Activated CD4-positive, alpha-beta T cell treated with anti-CD3 and anti-CD28 coated beads, Interleukin-10, Interleukin-2, amounts not matched to agents 100 ng/mL and 50 ng/mL, durations not matched to agents 16 hours and 8 hours (primary cell): ENCODE measurements around the gene POLR2I.
"Not testable (repeated sequence)": the region's sequence is repeated elsewhere in the genome, so short reads cannot be mapped to it uniquely, and the experiment has no call there.

Experiments
- DNase-seq: peaks from one replicate; pipeline ENCODE4 v3.0.0-alpha.2; 2020

Gene POLR2I

DNA sequence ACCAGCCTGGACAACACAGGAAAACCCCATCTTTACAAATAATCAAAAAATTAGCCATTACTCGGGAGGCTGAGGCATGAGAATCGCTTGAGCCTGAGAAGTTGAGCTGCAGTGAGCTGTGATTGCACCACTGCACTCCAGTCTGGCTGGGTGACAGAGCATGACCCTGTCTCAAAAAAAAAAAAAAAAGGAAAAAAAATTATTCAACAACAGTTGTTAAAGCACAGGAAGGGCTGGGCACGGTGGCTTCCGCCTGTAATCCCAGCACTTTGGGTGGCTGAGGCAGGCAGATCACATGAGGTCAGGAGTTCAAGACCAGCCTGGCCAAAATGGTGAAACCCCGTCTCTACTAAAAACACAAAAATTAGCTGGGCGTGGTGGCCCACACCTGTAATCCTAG, 16.5 kb upstream of the POLR2I start:
- not testable (repeated sequence) for DNase-seq

DNA sequence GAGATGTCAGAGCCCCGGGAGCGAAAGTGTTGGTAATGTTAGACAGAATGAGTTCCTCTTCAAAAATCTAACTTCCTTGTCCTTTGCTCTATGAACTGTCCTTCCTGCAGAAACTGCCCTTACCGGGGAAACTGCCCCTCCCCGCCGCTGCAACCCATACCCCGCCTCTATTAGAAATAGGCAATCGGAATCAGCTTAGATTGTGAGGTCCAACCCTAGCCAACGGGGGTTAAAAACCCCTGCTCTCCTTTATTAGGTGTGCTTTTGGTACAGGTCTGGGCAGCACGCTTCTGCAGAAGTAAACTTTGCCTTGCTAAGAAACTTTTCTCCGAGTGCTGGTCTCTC, 13.7 kb upstream of the POLR2I start:
- DNase-seq = no peak

DNA sequence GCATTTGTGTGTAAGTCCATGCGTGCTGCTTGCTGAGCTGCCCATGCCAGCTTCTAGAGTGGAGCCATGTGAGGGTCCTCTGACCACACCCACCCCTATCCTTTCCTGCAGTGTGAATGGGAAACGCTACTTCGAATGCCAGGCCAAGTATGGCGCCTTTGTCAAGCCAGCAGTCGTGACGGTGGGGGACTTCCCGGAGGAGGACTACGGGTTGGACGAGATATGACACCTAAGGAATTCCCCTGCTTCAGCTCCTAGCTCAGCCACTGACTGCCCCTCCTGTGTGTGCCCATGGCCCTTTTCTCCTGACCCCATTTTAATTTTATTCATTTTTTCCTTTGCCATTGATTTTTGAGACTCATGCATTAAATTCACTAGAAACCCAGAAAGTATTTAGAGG, 10.9 kb upstream of the POLR2I start:
- DNase-seq = peak; percentile 20

DNA sequence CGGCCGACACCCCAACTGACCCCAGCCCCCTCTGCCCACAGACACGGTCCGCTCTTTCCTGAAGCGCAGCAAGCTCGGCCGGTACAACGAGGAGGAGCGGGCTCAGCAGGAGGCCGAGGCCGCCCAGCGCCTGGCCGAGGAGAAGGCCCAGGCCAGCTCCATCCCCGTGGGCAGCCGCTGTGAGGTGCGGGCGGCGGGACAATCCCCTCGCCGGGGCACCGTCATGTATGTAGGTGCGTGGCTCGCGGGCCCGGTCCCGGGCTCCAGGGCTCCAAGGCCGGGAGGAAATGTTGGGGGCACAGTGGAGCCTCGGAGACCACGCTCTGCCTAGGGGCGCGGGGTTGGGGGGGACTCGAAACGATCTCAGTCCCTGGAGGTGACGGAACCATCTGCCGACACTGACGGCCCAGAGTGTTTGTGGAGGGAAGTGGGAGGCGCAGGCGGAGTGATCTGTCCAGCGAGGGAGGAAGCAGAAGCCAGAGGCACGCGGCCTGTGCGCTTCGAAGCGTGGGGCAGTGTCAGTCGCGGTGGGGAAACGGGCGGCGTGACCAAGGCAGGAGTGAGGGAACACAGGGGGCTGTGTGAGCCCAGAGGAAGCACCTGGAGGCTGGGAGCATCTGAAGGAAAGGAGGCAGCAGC, 6.9 kb upstream of the POLR2I start:
- no peak for DNase-seq

DNA sequence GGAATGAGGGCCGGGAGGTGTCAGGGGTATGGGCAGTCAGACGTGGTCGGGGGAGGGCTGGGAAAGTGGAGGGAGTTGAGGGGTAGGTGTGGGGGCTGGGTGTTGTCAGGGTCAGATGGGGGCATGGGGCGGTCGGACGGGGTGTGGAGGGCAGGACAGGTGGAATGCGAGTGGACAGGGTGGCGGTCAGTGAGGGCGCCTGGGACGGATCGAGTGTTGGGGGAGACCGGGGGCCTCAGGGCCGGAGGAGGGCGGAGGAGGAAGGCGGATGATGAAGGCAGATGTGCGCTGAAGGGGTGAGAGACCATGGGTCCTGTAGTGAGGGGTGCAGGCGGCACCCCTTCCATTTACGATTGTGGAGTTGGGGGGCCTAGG, 6.3 kb upstream of the POLR2I start:
- DNase-seq = no peak

DNA sequence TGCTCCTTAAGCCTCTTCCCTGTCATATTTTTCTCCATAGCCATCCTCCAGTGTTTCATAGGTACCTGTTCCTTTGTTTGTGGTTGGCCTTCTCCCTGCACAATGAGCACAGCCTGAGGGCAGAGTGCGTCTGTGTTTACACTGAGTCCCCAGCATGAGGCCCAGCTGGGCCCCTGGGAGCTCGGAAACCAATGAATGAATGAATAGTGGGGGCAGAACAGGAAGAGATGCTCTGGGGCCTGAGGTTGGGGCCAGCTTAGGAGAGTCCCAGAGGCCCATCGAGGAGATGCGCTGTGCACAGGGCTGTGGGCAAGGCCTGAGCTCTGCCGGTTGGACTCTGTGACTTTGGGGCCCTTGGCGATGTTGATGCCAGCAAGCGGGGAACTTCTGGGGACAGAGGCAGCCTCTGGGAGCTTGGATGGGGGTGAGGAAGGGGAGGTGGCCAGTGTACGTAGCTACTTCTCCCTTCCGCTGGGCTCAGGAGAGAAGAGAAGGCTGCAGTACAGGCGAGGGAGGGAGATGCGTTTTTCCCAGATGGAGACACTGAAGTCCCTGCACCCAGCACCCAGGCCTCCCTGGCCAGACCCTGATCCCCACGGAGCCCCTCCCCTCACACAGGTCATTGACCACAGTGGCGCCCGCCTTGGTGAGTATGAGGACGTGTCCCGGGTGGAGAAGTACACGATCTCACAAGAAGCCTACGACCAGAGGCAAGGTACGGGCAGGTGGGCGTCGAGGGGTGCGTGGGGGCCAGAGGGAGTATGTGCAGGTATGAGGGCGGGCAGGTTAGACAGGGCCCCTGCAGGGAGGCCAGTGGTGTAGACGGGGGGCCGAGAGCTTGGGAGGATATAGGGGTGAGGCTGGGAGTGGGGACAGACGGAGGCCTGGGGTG, 5.7 kb upstream of the POLR2I start:
- no peak for DNase-seq

DNA sequence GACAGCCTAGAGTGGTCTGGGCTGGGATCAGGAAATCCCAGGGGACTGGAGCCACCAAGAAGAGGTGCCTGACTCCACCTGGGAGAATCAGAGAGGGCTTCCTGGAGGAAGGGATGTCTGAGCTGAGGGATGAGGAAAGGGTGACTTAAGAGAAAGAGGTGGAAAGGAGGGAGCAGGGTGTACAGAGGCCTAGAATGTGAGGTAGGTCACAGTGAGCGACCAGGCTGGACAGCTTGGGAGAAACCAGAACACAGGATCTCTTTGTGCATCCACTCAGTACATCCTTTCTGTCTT, 1.6 kb upstream of the POLR2I start:
- no peak for DNase-seq

DNA sequence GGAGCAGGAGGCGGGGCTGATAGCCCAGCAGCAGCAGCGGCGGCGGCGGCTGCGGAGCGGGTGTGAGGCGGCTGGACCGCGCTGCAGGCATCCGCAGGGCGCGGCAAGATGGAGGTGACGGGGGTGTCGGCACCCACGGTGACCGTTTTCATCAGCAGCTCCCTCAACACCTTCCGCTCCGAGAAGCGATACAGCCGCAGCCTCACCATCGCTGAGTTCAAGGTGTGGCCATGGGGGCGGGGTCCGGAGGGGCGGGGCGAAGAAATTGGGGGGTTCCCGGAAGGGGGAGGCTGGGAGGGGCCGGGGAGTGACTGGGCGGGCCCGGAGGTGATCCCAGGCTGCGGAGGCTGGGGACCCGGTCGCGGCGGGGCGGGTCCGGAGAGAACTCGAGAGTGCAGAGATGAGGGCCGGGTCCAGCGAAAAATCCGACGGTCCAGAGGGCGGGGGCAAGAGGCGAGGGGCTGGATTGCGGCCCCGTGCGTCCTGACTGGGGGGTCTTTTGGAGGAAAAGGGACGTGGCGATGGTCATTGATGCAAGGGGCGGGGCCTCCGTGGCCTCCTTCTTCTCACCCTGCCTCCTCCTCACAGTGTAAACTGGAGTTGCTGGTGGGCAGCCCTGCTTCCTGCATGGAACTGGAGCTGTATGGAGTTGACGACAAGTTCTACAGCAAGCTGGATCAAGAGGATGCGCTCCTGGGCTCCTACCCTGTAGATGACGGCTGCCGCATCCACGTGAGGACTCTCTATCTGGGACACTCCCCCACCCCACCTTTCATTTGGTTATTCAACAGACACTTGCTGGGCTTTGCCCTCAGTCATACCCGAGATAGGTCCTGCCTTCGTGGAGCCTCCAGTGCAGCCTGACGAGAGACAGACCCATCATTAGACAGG, 1.0 kb upstream of the POLR2I start, which contains the start of gene TBCB:
TBCB (plus strand) TSS at position 16 of the 891 bp plus-strand sequence; CDS start at position 109, 93 bp downstream.
- DNase-seq = no peak

DNA sequence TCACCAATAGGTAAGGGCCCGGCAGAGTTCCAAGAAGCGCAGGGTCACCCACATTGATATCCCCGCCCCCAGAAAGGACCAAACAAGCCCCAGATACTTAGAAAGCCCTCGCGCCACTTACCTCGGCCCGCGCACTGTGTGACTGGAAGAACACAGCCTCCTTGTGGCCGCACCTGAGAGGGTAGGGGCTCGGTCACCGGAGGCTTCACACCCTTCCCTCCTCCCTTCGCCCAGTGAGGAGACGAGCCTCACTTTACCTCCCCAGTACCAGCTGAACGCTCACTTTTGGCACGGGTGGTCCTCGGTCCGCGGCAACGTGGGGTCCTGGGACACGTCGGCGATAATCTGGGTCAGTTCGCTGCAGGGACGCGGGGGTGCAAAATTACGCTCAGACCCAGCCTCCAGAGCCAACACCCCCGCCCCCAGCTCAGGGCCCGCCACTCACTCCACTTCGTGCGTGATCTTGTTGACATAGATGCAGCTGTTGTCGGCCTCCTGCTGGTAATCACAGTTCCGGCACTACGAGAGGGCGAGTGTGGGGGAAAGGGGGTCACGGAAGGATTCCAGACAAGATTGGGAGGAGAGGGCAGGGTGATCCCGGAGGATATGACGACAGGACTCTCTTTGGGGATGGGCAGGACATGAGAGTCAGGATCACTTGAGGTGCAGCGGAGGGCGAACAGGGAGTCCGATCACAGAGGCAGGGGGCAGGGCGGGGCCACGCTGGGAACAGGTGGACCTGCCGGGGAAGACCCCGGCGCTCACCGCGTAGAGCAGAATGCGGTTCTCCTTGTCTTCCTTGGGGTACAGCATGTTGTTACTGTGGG, 568 bp downstream of the POLR2I start:
- DNase-seq = peak; percentile 22

DNA sequence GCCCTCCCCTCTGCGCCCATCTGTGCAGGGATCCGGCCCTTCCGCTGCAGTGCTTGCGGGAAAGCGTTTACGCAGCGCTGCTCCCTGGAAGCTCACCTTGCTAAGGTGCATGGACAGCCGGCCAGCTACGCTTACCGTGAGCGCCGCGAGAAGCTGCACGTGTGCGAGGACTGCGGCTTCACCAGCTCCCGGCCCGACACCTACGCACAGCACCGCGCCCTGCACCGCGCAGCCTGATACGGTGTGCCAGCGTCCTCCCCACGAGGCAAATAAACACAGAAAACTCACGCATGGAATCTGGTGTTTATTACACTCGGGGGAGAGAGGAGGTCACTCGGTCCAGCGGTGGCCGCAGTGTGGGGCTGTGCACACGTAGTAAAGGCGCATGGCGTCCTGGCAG, 1.2 kb downstream of the POLR2I start:
- DNase-seq = no peak

DNA sequence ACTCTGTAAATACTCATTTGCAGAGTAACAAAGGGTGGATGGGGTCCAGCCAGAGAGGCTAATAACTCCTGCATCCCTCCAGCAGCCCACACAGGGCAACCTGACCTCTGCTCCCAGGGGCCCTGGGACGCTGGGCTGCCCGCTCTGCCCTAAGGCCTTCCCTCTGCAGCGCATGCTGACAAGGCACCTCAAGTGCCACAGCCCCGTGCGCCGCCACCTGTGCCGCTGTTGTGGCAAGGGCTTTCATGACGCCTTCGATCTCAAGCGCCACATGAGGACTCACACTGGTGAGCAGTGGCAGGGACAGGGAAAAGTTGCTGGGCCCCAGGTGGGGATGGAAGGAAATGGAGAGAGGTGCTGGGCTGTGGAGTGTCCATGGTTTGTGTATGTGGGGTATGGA, 2.0 kb downstream of the POLR2I start:
- DNase-seq = no peak

DNA sequence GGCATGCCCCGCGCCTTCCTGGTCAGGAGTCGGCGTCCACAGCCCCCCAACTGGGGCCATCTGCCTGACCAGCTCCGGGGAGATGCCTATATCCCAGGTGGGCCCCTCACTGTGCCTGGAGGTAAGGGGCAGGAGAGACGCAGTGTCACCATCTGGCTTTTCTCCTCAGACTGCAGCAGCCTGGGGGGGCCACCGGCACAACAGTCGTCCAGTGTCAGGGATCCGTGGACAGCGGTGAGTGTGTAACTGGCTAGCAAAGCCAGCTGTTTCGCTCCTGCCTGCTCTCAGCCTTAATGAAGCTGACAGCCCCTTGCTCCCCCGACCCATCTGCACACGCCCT, 3.5 kb downstream of the POLR2I start:
- DNase-seq = no peak

DNA sequence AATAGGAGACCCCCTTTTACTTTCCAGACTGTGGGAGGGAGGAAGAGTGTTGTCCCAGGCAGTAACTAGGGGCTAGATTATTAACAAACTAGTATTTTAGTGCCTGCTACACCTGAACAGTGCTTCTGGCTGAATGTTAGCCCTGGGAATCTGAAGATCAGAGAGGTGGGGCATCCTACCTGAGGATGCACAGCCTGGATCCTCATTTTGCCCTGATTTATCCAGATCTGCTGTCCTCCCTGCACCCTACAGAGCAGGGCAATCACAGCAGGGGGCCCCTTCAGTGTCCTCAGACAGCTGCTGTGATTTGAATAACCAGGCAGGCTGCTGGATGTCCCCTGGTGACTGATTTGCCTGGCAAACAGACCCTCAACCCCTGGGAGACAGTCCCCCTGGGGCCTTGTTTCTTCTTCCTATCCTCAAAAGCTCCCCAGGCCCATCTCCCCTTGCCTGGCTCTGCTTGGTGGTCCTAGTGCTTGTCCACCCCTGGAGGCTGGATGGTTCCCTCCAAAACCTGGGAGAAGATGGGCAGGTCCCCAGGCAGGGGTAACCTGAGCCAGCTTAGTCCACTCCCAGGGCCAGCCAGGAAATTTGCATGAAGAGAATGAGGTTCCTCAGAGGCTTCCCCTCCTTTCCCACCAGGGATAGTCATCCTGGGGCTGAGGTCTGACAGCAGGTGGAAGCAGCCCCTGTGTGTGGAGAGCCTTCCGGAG, 4.0 kb downstream of the POLR2I start, which contains the start of gene OVOL3:
OVOL3 (plus strand) TSS at position 657 of the 713 bp plus-strand sequence. CDS start 60 bp downstream, outside the sequence.
- no peak for DNase-seq

DNA sequence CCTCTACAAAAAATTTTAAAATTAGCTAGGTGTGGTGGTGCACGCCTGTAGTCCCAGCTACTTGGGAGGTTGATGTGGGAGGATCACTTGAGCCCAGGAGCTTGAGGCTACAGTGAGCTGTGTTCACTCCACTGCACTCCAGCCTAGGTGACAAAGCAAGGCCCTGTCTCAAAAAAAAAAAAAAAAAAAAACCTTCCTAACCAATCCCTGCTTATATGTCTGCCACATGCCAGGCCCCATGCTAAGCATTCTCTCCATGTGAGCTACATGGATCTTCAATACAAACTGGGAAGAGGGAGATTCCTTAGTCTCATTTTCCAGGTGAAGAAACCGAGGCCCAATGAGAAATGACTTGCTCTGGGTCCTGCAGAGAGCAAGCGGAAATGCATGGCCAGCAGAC, 6.0 kb downstream of the POLR2I start:
- DNase-seq = no peak

DNA sequence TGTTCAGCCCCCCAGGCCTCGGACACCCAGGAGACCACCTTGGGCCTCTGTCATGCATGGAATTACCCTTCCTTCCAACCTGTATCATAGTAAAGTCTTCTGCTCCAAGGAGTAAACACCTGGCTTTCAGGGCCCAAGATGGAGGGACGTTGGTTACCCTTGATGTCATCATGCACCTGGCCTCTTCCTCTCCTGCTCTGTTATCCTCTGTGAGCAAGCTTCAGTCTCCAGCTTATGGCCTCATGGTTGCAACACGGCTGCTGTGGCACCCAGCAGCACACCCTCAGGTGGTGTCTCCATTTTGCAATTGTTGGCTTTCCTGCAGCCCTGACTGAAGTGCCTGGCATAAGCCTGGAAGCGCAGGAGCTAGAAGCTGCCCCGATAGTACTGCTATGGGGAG, 7.7 kb downstream of the POLR2I start:
- no peak for DNase-seq

DNA sequence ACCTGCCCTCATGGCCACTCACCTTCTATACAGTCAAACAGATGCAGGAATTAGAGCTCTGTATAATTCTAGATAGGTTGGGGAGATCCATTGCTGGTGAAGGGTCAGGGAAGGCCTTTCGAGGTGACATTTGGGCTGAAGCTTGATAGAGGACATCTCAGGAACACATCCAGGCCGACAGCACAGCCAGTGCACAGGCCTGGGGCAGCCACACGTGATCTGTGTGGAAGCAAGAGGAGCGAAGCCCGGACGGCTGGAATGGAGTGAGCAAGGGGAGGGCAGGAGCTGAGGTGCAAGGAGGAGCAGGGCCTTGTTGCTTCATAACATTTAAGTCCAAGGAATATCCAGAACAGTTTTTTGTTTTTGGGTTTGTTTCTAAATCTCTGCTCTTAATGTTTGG, 8.2 kb downstream of the POLR2I start:
- DNase-seq = no peak

DNA sequence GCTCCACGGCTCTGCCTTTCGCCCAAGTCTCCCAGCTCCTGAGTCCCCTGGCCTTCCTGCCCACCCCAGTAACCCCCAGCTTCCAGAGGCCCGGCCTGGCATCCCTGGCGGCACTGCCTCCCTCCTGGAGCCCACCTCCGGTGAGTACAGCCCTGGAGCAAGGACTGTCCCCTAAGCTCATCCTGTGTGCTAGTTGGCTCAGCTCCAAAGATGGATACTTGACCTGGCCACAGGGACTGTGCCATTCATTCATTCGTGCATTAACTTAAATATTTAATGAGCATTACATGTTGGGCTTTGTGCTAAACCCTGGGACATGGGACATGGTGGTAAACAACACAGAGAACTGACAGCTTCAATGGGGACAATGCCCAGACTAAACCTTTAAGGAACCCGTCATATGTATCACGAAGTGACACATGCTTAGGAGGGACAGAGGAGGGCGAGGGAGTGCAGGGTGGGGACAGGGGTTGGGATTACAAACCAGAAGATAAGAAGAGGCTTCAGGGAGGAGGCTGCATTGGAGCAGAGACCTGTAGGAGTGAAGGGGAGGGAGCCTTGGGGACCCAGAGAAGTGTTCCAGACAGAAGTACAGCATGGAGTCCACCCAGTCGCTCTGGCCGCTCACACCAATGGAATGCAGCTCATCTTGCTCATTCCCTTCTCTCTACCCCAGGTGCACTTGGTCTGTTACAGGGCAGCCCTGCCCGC, 10.7 kb downstream of the POLR2I start:
- no peak for DNase-seq

DNA sequence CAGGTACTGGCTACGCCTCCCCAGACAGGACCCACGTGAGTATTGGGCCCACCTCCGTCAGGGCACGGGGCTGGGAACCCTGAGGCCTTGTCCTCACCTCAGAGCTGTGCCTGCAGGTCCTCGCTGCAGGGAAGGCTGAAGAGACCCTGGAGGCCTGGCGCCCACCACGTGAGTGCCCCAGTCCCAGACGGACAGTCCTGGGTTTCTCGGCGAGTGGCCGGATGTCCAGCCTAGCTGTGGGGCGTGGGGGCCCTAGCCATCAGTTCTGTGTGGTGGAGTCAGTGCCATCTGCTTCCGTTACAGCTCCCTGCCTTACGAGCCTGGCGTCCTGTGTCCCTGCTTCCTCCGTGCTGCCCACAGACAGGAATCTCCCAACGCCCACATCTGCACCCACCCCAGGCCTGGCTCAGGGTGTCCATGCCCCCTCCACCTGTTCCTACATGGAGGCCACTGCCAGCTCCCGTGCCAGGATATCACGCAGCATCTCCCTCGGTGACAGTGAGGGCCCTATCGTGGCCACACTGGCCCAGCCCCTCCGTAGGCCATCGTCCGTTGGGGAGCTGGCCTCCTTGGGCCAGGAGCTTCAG, 11.5 kb downstream of the POLR2I start:
- no peak for DNase-seq

DNA sequence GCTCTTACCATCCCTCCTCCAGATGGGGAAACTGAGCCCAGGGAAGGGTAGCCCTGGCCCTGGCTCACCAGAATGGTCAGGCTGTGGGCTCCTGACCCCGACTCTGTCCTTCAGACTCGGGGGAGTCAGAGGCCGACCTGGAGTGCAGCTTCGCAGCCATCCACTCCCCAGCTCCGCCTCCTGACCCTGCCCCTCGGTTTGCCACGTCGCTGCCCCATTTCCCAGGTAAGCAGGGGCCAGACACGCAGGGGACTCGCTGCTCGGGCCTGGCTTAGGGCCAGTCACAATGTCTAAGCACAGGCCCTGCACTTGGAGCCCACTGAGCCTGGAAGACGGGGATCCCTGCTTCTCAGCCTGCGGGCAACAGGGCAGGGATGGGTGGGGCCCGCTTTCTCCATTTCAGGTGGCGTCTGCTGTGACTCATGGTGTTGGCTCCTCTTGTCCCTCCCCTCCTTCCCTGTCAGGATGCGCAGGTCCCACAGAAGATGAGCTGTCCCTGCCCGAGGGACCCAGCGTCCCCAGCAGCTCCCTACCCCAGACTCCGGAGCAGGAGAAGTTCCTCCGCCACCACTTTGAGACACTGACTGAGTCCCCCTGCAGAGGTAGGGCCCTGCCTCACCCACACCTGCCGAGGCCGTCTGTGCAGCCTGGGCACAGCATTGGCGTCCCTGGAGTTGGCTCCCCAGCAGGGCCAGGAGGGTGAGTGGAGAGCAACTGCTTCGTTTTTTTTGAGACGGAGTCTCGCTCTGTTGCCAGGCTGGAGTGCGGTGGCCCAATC, 12.9 kb downstream of the POLR2I start:
- no peak for DNase-seq

DNA sequence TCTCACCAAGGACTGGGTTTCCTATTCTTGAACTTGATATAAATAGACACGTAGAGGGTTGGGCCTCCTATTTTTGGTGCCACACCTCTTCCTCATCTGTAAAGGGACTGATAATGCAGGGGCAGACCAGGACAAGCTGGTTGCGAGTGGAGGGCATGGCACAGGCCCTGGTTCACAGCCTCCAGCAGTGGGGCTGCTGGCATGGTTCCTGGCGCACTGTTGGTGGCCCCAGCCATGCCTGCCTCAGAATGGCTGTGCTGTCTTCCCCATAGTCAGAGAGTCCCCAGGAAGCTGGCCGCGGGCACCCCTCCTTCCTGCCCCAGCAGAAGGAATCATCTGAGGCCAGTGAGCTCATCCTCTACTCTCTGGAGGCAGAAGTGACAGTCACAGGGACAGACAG, 14.2 kb downstream of the POLR2I start:
- no peak for DNase-seq
